ENCODE data around the gene ZFYVE28.
A peak's percentile ranks its signal among the peaks of the same experiment; 100 is the strongest.
"Not testable (repeated sequence)": the region's sequence is repeated elsewhere in the genome, so short reads cannot be mapped to it uniquely, and the experiment has no call there.

Gene ZFYVE28

DNA sequence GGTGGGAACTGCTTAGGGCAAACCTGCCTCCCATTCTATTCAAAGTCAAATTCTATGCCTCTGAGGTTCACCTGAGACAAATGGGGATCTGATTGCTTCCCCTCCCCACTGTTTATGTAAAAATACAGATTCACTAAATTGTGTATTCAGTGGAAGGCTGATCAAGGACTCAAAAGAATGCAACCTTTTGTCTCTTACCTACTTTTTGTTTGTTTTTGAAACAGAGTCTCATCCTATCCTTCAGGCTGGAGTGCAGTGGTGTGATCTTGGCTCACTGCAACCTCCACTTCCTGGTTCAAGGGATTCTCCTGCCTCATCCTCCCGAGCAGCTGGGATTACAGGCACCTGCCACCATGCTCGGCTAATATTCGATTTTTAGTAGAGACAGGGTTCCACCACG is 197.1 kb downstream of the ZFYVE28 start:
- not testable (repeated sequence) for FAIRE-seq; DNase-seq (ENCODE audit: low spot score)

DNA sequence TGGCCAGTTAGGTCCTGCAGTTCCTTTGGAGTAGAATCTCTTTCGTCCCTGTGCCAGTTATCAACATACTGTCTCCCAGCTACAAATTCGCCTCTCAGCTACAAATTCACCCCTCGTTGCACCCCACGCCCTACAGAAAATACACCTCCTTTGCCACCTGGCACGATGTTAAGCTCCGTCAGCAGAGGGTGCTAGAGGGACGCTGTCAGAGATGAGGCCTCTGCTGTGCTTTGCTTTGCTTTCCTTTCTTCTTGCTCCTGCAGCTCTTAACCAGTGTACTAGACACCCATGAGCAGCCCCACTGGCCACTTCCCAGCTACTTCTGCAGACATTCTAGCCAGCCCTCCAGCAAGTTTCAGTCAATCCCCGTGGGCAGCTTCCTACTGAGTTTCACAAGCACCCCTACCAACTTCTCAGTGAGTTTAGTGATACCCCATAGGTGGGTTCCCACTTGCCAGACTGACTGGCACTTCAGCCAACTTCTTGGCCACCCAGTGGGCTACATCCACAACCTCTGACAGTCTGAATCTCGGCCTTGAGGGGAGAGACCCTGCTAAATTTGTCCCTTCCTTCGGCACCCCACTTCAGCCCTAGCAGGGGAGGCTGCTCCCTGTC is 198.3 kb downstream of the ZFYVE28 start:
- DNase-seq (ENCODE audit: low spot score) (peak; percentile 52), FAIRE-seq (no peak)
